ENCODE results near the gene IGF1R.

GRCh38 chr15:98753726-98754656 lies 105.7 kb downstream of the IGF1R start:
- TF ChIP-seq POLR2A (IDR thresholded peaks at IDR 0.05; ENCODE audit: low read length) (no peak), GATA1 (IDR thresholded peaks at IDR 0.05; ENCODE audit: low read depth, low read length) (no peak)
